OCI-LY3 (cell line): ENCODE data around the gene ATP1A3.
A peak's percentile ranks its signal among the peaks of the same experiment; 100 is the strongest.

ENCODE experiments used
- H2AFZ ChIP-seq: fragments of 200-600, 300-600 bp; shearing (Covaris generic); 2 replicates; pipeline ENCODE4 v1.6.0; 2014; ENCODE audit warnings: antibody characterized with exemption, low read depth, low read length
- H3K27ac ChIP-seq: fragments of 200-600, 300-600 bp; sonication (generic); 2 replicates; pipeline ENCODE4 v1.5.1; 2014; ENCODE audit warnings: mild to moderate bottlenecking, low read length, moderate library complexity, mixed read lengths
- H3K27me3 ChIP-seq: fragments of 200-600, 300-600 bp; sonication (generic); 2 replicates; pipeline ENCODE4 v1.6.1; 2014; ENCODE audit warnings: low read depth, low read length, mixed read lengths
- H3K36me3 ChIP-seq: fragments of 200-600, 300-600 bp; sonication (generic); replicated peaks from 2 replicates; pipeline ENCODE3; 2014; ENCODE audit warnings: low read depth, low read length, mixed read lengths
- H3K4me1 ChIP-seq: fragments of 300-600, 200-600 bp; sonication (generic); 2 replicates; pipeline ENCODE4 v1.6.1; 2014; ENCODE audit warnings: low read length, mixed read lengths
- H3K4me2 ChIP-seq: fragments of 200-600, 300-600 bp; sonication (generic); 2 replicates; pipeline ENCODE4 v1.6.1; 2014; ENCODE audit warnings: low read length, mixed read lengths
- H3K4me3 ChIP-seq: fragments of 300-600, 200-600 bp; sonication (generic); 2 replicates; pipeline ENCODE4 v1.5.1; 2014; ENCODE audit warnings: antibody characterized with exemption, mild to moderate bottlenecking, low read length, moderate library complexity
- H3K79me2 ChIP-seq: fragments of 300-600, 200-600 bp; shearing (Covaris generic); 2 replicates; pipeline ENCODE4 v1.6.1; 2014; ENCODE audit warnings: mild to moderate bottlenecking, low read length, mixed read lengths
- H3K9ac ChIP-seq: fragments of 300-600, 200-600 bp; shearing (Covaris generic); 2 replicates; pipeline ENCODE4 v1.6.0; 2014; ENCODE audit warnings: mild to moderate bottlenecking, low read length, moderate library complexity
- H3K9me3 ChIP-seq: fragments of 200-600, 300-600 bp; shearing (Covaris generic); 2 replicates; pipeline ENCODE4 v1.6.1; 2014; ENCODE audit warnings: low read length, mixed read lengths; ENCODE audit not compliant: insufficient read depth
- H4K20me1 ChIP-seq: fragments of 200-600, 300-600 bp; sonication (generic); 2 replicates; pipeline ENCODE4 v1.6.1; 2016; ENCODE audit warnings: low read length, mixed read lengths; ENCODE audit not compliant: insufficient read depth
- EZH2phosphoT487 ChIP-seq: fragments of 200-600 bp; shearing (Covaris generic); IDR thresholded peaks from 2 replicates; pipeline ENCODE4 v1.6.1; 2018; ENCODE audit warnings: antibody characterized with exemption, mixed run types, low read depth
- TF ChIP-seq, protein P1 (sequence below): fragments of 200-600, 300-600 bp; sonication (generic); IDR thresholded peaks from 2 replicates; pipeline ENCODE4 v1.5.1; 2014; ENCODE audit warnings: antibody characterized with exemption, low read length, low read depth

The ATP1A3 gene

DNA sequence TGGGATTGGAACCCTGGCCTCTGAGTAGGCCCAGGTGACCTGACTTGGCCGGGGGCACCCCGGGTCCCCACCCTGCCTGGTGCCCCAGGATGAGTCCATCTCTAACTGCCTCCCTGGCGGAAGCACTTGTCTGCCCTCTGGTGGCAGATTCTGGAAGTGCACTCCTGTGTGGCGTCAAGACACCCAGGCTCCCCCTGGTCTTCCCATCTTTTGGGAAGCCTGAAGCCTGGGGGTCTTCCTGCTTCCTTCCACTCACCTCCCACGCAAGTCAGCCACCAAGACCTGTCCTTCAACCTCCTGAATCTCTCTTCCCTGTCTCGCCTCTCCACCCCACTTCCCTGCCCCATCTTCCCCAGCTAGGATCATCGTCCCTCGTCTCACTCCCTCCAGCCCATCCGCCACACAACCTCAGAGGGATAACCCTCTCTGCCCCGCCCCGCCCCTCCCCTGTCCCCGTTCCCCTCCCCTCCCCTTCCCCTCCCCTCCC is 42.3 kb downstream of the ATP1A3 start:
- peaks cover 3% of the 10 kb centered on the region for H3K36me3 ChIP-seq
- peak overlapping the region; percentile 85; the same call in 1 of the 2 replicates for H2AFZ ChIP-seq
- no peak overlapping the region for H3K9ac ChIP-seq
- H3K27me3 ChIP-seq = no peaks in the 10 kb centered on the region
- H3K4me3 ChIP-seq = peak overlapping the region; percentile 51; the same call in 1 of the 2 replicates
- no peaks in the 10 kb centered on the region for H3K79me2 ChIP-seq
- H3K9me3 ChIP-seq = no peaks in the 10 kb centered on the region
- peaks cover 3% of the 10 kb centered on the region for H3K4me1 ChIP-seq
- TF ChIP-seq EZH2phosphoT487 = no peak
- TF ChIP-seq, protein P1, sequence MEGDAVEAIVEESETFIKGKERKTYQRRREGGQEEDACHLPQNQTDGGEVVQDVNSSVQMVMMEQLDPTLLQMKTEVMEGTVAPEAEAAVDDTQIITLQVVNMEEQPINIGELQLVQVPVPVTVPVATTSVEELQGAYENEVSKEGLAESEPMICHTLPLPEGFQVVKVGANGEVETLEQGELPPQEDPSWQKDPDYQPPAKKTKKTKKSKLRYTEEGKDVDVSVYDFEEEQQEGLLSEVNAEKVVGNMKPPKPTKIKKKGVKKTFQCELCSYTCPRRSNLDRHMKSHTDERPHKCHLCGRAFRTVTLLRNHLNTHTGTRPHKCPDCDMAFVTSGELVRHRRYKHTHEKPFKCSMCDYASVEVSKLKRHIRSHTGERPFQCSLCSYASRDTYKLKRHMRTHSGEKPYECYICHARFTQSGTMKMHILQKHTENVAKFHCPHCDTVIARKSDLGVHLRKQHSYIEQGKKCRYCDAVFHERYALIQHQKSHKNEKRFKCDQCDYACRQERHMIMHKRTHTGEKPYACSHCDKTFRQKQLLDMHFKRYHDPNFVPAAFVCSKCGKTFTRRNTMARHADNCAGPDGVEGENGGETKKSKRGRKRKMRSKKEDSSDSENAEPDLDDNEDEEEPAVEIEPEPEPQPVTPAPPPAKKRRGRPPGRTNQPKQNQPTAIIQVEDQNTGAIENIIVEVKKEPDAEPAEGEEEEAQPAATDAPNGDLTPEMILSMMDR = peak; percentile 98
- no peak overlapping the region for H3K27ac ChIP-seq
- no peaks in the 10 kb centered on the region for H4K20me1 ChIP-seq
- H3K4me2 ChIP-seq = peak overlapping the region; percentile 71

DNA sequence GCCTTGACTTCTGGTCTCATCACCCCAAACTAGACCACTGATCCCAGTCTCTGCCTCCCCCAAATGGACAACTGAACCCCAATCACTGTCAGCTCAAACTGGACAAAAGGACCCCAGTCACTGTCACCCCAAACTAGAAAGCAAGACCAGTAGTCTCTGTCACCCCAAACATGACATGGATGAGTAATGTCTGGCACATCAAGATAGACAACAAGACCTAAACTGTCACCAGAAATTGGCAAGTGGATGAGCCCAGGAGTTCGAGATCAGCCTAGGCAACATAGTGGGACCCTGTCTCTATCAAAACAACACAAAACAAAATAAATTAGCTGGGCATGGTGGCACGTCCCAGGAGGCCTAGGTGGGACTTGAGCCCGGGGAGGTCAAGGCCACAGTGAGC is 46.9 kb downstream of the ATP1A3 start:
- Histone ChIP-seq H4K20me1 (no peaks in the 10 kb centered on the region), H3K4me2 (no peak overlapping the region), H3K4me1 (peaks cover 21% of the 10 kb centered on the region), H3K36me3 (no peaks in the 10 kb centered on the region), H3K4me3 (no peak overlapping the region), H3K27me3 (no peaks in the 10 kb centered on the region), H3K27ac (no peak overlapping the region), H3K9ac (no peak overlapping the region), H3K9me3 (no peaks in the 10 kb centered on the region), H2AFZ (no peak overlapping the region), H3K79me2 (no peaks in the 10 kb centered on the region)
- TF ChIP-seq, protein P1 = no peak
- TF ChIP-seq EZH2phosphoT487 = no peak

DNA sequence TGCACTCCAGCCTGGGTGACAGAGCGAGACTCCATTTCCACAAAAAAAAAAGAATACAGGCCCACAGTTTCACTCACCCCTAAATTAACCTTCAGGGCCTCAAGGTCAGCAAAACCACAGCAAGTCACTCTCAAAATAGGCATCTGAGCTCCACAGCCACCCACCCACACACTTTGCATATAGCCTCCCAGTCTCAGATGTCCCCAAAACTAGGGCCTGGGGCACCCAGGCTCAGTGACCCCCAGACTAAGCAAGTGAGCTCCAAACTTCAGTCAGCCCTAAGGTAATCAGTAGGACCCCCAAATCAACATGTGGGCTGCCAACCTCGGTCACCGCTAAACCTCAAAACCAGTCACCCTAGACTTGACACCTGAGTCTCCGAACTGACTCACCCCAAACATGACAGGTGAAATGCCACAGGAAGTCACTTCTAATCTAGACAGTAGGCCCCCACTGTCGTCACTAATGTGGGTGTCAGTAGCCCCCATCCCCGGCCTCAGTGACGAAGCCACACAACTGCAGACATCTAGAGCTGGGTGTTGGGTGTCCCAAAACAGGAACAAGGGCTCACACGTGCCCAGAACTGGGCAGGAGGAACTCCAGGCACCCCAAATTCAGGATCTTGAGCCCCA is 48.8 kb downstream of the ATP1A3 start:
- Histone ChIP-seq H3K9ac (no peak overlapping the region), H3K36me3 (no peaks in the 10 kb centered on the region), H3K27ac (no peak overlapping the region; the same call in 1 of the 2 replicates)

DNA sequence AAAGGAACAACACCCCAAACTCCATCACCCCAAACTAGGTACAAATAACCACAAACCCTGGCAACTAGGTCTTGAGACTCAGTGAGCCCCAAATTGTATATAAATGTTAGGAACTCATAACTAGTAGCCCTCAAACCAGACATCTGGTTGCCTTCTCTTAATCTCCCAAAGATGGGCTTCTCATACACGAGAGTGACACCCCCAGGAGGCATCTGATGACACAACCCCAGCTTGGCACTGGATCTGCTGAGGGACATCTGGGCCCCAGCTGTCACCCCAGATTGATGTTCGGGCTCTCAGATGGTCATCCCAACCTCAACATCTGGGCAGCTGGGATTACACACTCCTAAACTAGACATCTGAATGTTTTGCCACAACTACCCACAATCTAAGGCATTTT is 49.7 kb downstream of the ATP1A3 start:
- H3K36me3 ChIP-seq = no peaks in the 10 kb centered on the region
- no peak overlapping the region for H2AFZ ChIP-seq
- no peak overlapping the region for H3K4me3 ChIP-seq
- H3K4me1 ChIP-seq = peaks cover 25% of the 10 kb centered on the region
- no peaks in the 10 kb centered on the region for H3K9me3 ChIP-seq
- H3K27me3 ChIP-seq = 0 out of 2 replicates have a peak, but pooled peaks cover 4% of the 10 kb centered on the region
- H3K79me2 ChIP-seq = no peaks in the 10 kb centered on the region
- no peaks in the 10 kb centered on the region for H4K20me1 ChIP-seq
- H3K27ac ChIP-seq = no peak overlapping the region
- H3K9ac ChIP-seq = no peak overlapping the region
- peak overlapping the region; percentile 8; the same call in 1 of the 2 replicates for H3K4me2 ChIP-seq
- TF ChIP-seq, protein P1 = no peak
- no peak for TF ChIP-seq EZH2phosphoT487

More for the DNA sequence above, 48.8 kb downstream of the ATP1A3 start:
- TF ChIP-seq EZH2phosphoT487 = no peak
- TF ChIP-seq, protein P1 = no peak
- peaks cover 25% of the 10 kb centered on the region for H3K4me1 ChIP-seq
- 0 out of 2 replicates have a peak, but pooled peaks cover 4% of the 10 kb centered on the region for H3K27me3 ChIP-seq
- peak overlapping the region; percentile 10 for H2AFZ ChIP-seq
- no peaks in the 10 kb centered on the region for H3K79me2 ChIP-seq
- H4K20me1 ChIP-seq = no peaks in the 10 kb centered on the region
- peak overlapping the region; percentile 45 for H3K4me2 ChIP-seq
- no peaks in the 10 kb centered on the region for H3K9me3 ChIP-seq
- H3K4me3 ChIP-seq = no peak overlapping the region
